Mucosa of descending colon (tissue), 3 donors: ENCODE results near the gene SYNGR1. TPM values are rescaled to one million over a fixed set of nuclear protein-coding genes. Genes with fewer than 3 reads are reported as not detected.

ENCODE experiments used
- ATAC-seq: fragments of 200-7000 bp; cut with Tn5 transposase; one replicate; pipeline ENCODE4 v1.9.1; 2020; ENCODE audit warnings: mild to moderate bottlenecking, moderate library complexity
- DNase-seq, 3 donors: peaks; one replicate each; pipeline ENCODE4 v3.0.0-alpha.2; 2020
- H3K36me3 ChIP-seq: fragments of 200-600 bp; one replicate; pipeline ENCODE4 v1.8.0; 2021; ENCODE audit warnings: low read depth, mild to moderate bottlenecking
- H3K4me1 ChIP-seq: fragments of 200-600 bp; one replicate; pipeline ENCODE4 v1.8.0; 2021; ENCODE audit warnings: low read depth, mild to moderate bottlenecking
- H3K4me3 ChIP-seq: fragments of 200-600 bp; one replicate; pipeline ENCODE4 v1.8.0; 2021; ENCODE audit warnings: mild to moderate bottlenecking
- H3K9me3 ChIP-seq: fragments of 200-600 bp; one replicate; pipeline ENCODE4 v1.8.0; 2021; ENCODE audit warnings: mild to moderate bottlenecking
- CTCF ChIP-seq: fragments of 200-600 bp; IDR thresholded peaks from one replicate; pipeline ENCODE4 v1.8.0; 2022; ENCODE audit warnings: antibody characterized with exemption, mild to moderate bottlenecking
- intact Hi-C, 2 donors: fragments of 100-400 bp; cut with DNase I in 1 of 2; cut with micrococcal nuclease in 1 of 2; formaldehyde crosslinking; loops; one replicate each; pipeline versions ENCODE4 v1.11.0 to v1.11.1; 2022; cut with DNase I, micrococcal nuclease
- total RNA-seq, 3 donors: library from RNA; stranded (reverse); fragmentation: NEBNext Ultra II Directional in 2 of 3; extraction: Animal tissue kit (Norgen Biotek cat#: 25700) in 2 of 3; gene quantifications; one replicate each; pipeline versions ENCODE4 v1.2.1 to v1.2.4, GENCODE V29; 2021 to 2023
- donor health status: DM: no; HTN: no; CAD: no; lungs with moderate emphysema.
- donor health status: DM: no; HTN: no; CAD: no.
- donor health status: DM: no; HTN: yes; CAD: no.

The SYNGR1 gene
- total RNA-seq, 3 donors from 2014 or later: 1.7 to 26.5 (median 2.9) TPM

- no peak for ATAC-seq
- Histone ChIP-seq H3K36me3 (peaks cover 21% of the 10 kb centered on the region), H3K9me3 (no peaks in the 10 kb centered on the region), H3K4me3 (no peak overlapping the region), H3K4me1 (peaks cover 36% of the 10 kb centered on the region)
- TF ChIP-seq CTCF: no peak
- intact Hi-C loops: loop anchor here (5.0 to 10.0 kb wide), 2 partner anchors 140 to 142 kb away; no protein-coding TSS in a partner anchor
- DNase-seq: no peak
Observed at GRCh38 chr22:39314251-39314971, 35.4 kb upstream of the SYNGR1 start.

GRCh38 chr22:39315389-39315788 lies 34.4 kb upstream of the SYNGR1 start:
- DNase-seq (no peak), ATAC-seq (no peak)
- intact Hi-C loops: loop anchor here in 1 of 2 donors (10.0 kb wide), 1 partner anchor 141 kb away; no protein-coding TSS in a partner anchor
- Histone ChIP-seq H3K9me3 (no peaks in the 10 kb centered on the region), H3K4me1 (peaks cover 36% of the 10 kb centered on the region), H3K4me3 (no peak overlapping the region), H3K36me3 (peaks cover 24% of the 10 kb centered on the region)
- TF ChIP-seq CTCF: no peak

GRCh38 chr22:39316440-39317083 lies 33.2 kb upstream of the SYNGR1 start:
- intact Hi-C loops: loop anchor here in 1 of 2 donors (10.0 kb wide), 1 partner anchor 142 kb away; no protein-coding TSS in a partner anchor
- Histone ChIP-seq H3K36me3 (peaks cover 24% of the 10 kb centered on the region), H3K4me3 (no peak overlapping the region), H3K4me1 (peaks cover 36% of the 10 kb centered on the region), H3K9me3 (no peaks in the 10 kb centered on the region)
- ATAC-seq (peak; percentile 49), DNase-seq (peak; percentile 66 to 75 (median 71))
- peak; percentile 71 for TF ChIP-seq CTCF

- TF ChIP-seq CTCF: no peak
- ATAC-seq: no peak
- Histone ChIP-seq H3K4me3 (no peak overlapping the region), H3K4me1 (peaks cover 36% of the 10 kb centered on the region), H3K36me3 (peaks cover 24% of the 10 kb centered on the region), H3K9me3 (no peaks in the 10 kb centered on the region)
- DNase-seq: peak in 1 of 3 donors; percentile 47
- intact Hi-C loops: loop anchor here in 1 of 2 donors (10.0 kb wide), 1 partner anchor 142 kb away; no protein-coding TSS in a partner anchor
Observed at GRCh38 chr22:39317084-39317774, 32.6 kb upstream of the SYNGR1 start.

GRCh38 chr22:39317775-39318506 lies 31.9 kb upstream of the SYNGR1 start:
- Histone ChIP-seq H3K4me3 (no peak overlapping the region), H3K4me1 (peaks cover 36% of the 10 kb centered on the region), H3K9me3 (no peaks in the 10 kb centered on the region), H3K36me3 (peaks cover 24% of the 10 kb centered on the region)
- no peak for TF ChIP-seq CTCF
- no peak for ATAC-seq
- no peak for DNase-seq
- intact Hi-C loops: loop anchor here in 1 of 2 donors (10.0 kb wide), 1 partner anchor 143 kb away; no protein-coding TSS in a partner anchor
